ENCODE results near the gene MAPK7. TPM values are rescaled to one million over a fixed set of nuclear protein-coding genes. Genes with fewer than 3 reads are reported as not detected.

MAPK7 gene
- total and polyA plus RNA-seq, 10 of the 15 experiments (the other 5 are each of a cell fraction or from before 2014, with no cell fraction given), result 0.37 to 13.5 (median 5.6) TPM

DNA sequence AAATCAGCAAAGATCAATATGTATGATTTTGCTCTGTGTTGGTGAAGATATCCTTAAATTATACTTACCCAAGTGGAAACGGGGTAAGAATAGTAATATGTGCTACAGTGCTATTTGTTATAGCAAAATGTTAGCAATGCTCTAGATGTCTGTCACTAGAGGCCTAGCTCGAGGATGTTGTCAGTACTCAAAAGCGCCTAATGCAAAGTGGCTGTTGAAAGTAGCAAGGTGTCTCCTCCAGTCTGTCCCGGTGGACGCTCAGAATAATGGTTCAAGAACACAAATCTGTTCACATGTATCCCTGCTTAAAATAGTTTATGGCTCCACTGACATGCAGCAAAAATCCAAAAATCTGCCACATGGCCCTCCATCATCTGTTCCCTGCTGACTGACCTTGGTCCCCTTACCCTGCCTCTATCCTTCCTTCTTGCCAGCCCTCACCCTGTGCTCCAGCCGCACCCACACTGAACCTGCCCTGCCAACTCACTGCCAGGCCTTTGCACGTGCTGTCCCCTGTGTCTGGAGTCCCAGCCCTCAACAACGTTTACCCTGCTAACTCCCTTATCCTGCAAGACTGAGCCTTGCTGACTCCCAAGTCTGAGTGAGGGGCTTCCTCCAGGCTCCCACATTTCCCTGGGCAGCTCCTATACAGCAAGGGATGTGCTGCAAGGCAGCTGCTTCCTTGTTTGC is 23.2 kb downstream of the MAPK7 start (continued):
- TF ChIP-seq, protein P1, sequence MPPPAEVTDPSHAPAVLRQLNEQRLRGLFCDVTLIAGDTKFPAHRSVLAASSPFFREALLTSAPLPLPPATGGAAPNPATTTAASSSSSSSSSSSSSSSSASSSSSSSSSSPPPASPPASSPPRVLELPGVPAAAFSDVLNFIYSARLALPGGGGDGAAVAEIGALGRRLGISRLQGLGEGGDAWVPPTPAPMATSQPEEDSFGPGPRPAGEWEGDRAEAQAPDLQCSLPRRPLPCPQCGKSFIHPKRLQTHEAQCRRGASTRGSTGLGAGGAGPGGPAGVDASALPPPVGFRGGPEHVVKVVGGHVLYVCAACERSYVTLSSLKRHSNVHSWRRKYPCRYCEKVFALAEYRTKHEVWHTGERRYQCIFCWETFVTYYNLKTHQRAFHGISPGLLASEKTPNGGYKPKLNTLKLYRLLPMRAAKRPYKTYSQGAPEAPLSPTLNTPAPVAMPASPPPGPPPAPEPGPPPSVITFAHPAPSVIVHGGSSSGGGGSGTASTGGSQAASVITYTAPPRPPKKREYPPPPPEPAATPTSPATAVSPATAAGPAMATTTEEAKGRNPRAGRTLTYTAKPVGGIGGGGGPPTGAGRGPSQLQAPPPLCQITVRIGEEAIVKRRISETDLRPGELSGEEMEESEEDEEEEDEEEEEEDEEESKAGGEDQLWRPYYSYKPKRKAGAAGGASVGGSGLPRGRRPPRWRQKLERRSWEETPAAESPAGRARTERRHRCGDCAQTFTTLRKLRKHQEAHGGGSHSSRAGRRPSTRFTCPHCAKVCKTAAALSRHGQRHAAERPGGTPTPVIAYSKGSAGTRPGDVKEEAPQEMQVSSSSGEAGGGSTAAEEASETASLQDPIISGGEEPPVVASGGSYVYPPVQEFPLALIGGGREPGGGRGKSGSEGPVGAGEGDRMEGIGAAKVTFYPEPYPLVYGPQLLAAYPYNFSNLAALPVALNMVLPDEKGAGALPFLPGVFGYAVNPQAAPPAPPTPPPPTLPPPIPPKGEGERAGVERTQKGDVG (CRISPR knock-in tag; IDR thresholded peaks at IDR 0.05), result no peak
- TF ChIP-seq JUND (IDR thresholded peaks at IDR 0.05; ENCODE audit: low read depth, low read length) (no peak), RBBP5 (conservative IDR thresholded peaks at IDR 0.05) (no peak)
- TF ChIP-seq, protein P2, sequence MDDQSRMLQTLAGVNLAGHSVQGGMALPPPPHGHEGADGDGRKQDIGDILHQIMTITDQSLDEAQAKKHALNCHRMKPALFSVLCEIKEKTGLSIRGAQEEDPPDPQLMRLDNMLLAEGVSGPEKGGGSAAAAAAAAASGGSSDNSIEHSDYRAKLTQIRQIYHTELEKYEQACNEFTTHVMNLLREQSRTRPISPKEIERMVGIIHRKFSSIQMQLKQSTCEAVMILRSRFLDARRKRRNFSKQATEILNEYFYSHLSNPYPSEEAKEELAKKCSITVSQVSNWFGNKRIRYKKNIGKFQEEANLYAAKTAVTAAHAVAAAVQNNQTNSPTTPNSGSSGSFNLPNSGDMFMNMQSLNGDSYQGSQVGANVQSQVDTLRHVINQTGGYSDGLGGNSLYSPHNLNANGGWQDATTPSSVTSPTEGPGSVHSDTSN (IDR thresholded peaks at IDR 0.05; ENCODE audit: insufficient replicate concordance, low read depth, low read length), result no peak

DNA sequence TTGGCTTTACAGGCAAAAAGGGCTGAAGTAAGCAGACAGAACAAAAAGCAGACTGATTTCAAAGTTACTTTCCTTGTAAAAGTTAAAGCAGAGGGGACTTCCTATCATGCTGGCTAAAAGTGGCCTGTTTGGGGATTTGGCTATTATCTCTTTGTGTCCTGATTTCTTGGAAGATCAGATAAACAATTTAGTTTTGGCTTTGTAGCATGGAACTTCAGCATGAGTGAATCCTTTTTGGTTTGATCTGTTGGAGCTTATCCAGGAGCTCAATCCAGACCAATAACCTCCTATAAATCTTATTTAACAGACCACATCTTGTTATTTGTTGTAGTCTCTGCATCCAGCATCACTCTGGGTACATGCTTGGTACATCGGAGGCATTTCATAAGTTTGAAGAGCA is 23.9 kb downstream of the MAPK7 start:
- DNase-seq (ENCODE audit: low read depth, low spot score) (no peak), ATAC-seq (no peak), FAIRE-seq (no peak)
- RAD21 ChIA-PET (ENCODE audit: unreplicated experiment), result interaction anchor here (1.1 to 1.3 kb wide), 2 partner anchors 24 to 39 kb away, joined by 4 read pairs; partner anchors contain the start of genes B9D1 and MAPK7
- TF ChIP-seq IKZF1 (conservative IDR thresholded peaks at IDR 0.05) (no peak), RAD21 (IDR thresholded peaks at IDR 0.05; ENCODE audit: insufficient read depth, low read depth, low read length) (no peak), NR2F1 (conservative IDR thresholded peaks at IDR 0.05) (no peak), KDM1A (IDR thresholded peaks at IDR 0.05; ENCODE audit: borderline replicate concordance) (no peak), CHD1 (IDR thresholded peaks at IDR 0.05; ENCODE audit: low read depth, low read length) (no peak), RAD51 (IDR thresholded peaks at IDR 0.05) (no peak)
- TF ChIP-seq, protein P3, sequence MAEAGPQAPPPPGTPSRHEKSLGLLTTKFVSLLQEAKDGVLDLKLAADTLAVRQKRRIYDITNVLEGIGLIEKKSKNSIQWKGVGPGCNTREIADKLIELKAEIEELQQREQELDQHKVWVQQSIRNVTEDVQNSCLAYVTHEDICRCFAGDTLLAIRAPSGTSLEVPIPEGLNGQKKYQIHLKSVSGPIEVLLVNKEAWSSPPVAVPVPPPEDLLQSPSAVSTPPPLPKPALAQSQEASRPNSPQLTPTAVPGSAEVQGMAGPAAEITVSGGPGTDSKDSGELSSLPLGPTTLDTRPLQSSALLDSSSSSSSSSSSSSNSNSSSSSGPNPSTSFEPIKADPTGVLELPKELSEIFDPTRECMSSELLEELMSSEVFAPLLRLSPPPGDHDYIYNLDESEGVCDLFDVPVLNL (IDR thresholded peaks at IDR 0.05; ENCODE audit: low read depth, low read length), result no peak
- TF ChIP-seq, protein P4, sequence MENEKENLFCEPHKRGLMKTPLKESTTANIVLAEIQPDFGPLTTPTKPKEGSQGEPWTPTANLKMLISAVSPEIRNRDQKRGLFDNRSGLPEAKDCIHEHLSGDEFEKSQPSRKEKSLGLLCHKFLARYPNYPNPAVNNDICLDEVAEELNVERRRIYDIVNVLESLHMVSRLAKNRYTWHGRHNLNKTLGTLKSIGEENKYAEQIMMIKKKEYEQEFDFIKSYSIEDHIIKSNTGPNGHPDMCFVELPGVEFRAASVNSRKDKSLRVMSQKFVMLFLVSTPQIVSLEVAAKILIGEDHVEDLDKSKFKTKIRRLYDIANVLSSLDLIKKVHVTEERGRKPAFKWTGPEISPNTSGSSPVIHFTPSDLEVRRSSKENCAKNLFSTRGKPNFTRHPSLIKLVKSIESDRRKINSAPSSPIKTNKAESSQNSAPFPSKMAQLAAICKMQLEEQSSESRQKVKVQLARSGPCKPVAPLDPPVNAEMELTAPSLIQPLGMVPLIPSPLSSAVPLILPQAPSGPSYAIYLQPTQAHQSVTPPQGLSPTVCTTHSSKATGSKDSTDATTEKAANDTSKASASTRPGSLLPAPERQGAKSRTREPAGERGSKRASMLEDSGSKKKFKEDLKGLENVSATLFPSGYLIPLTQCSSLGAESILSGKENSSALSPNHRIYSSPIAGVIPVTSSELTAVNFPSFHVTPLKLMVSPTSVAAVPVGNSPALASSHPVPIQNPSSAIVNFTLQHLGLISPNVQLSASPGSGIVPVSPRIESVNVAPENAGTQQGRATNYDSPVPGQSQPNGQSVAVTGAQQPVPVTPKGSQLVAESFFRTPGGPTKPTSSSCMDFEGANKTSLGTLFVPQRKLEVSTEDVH (IDR thresholded peaks at IDR 0.05; ENCODE audit: low read depth, partially characterized antibody), result no peak
- SMC1A ChIA-PET (ENCODE audit: uncharacterized antibody, unreplicated experiment), result interaction anchor here (1.0 kb wide), 1 partner anchor 24 kb away, joined by 4 read pairs; the partner anchor contains the start of gene MAPK7
- H4K20me1 ChIP-seq (ENCODE audit: control insufficient read depth, insufficient read depth), result no peaks in the 10 kb centered on the region
- H3K9ac ChIP-seq (ENCODE audit: control insufficient read depth, insufficient read depth, low read length), result no peak overlapping the region
- H3K27ac ChIP-seq (ENCODE audit: control insufficient read depth, insufficient read depth), result no peak overlapping the region
- H3K79me2 ChIP-seq (ENCODE audit: control insufficient read depth, insufficient read depth, low read length), result no peaks in the 10 kb centered on the region
- 94% methylated on average over 1 of the region's 1 CpG for WGBS (ENCODE audit: insufficient coverage, insufficient replicate concordance, low lambda C conversion rate, missing lambda C conversion rate)
- in situ Hi-C loops (cut with MboI) (no loop called here), intact Hi-C loops (cut with micrococcal nuclease; ENCODE audit: unreplicated experiment) (no loop called here)
- H3K4me2 ChIP-seq (ENCODE audit: control insufficient read depth, insufficient read depth), result no peak overlapping the region
- BruUV-seq (replicated peaks), result no TSS peak
- no peak overlapping the region for H2AFZ ChIP-seq (ENCODE audit: control insufficient read depth, low read depth, low read length)
- H3K9me3 ChIP-seq (replicated peaks; ENCODE audit: control insufficient read depth, insufficient read depth, low read length), result no peaks in the 10 kb centered on the region
- no peaks in the 10 kb centered on the region for H3K36me3 ChIP-seq (ENCODE audit: control insufficient read depth in 2 of 2, insufficient read depth in 2 of 2, low read length in 1 of 2)
- CTCF ChIA-PET, result no interaction called here
- H3K4me3 ChIP-seq, result no peak overlapping the region
- peaks cover 4% of the 10 kb centered on the region; the same call in 1 of the 2 replicates for H3K4me1 ChIP-seq (ENCODE audit: control insufficient read depth, insufficient read depth, low read length)
- no peaks in the 10 kb centered on the region; a peak in 1 of 4 replicates for H3K27me3 ChIP-seq (replicated peaks in 1 of 2; ENCODE audit: control insufficient read depth in 2 of 2, insufficient read depth in 2 of 2, low read length in 1 of 2)
- POLR2A ChIA-PET, result no interaction called here
